ENCODE data around the gene PXMP2.
A peak's percentile ranks its signal among the peaks of the same experiment; 100 is the strongest.
"Not testable (repeated sequence)": the region's sequence is repeated elsewhere in the genome, so short reads cannot be mapped to it uniquely, and the experiment has no call there.

Gene PXMP2

GRCh38 chr12:132694888-132695287 lies 7.5 kb downstream of the PXMP2 start:
- not testable (repeated sequence) for DNase-seq (ENCODE audit: low read depth in 2 of 2)

GRCh38 chr12:132695431-132695830 lies 8.0 kb downstream of the PXMP2 start:
- no peak for DNase-seq (ENCODE audit: low read depth in 2 of 2)

DNA sequence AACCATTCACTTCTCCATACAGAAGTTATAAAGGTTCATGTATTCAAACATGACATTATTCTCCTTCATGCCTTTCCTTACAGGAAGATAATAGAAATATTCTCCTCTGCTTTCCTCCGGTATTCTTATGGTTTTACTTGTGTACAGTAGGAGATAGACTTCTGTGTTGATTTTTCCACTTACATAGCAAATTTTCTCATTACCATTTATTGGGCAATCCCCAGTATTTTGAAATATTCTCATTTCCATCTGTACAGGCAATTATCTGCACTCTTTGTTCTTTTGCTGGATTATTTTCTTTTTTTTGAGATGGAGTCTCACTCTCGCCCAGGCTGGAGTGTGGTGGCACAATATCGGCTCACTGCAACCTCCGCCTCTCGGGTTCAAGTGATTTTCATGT lies 11.0 kb downstream of the PXMP2 start:
- no peak for DNase-seq (ENCODE audit: low read depth in 2 of 2)

DNA sequence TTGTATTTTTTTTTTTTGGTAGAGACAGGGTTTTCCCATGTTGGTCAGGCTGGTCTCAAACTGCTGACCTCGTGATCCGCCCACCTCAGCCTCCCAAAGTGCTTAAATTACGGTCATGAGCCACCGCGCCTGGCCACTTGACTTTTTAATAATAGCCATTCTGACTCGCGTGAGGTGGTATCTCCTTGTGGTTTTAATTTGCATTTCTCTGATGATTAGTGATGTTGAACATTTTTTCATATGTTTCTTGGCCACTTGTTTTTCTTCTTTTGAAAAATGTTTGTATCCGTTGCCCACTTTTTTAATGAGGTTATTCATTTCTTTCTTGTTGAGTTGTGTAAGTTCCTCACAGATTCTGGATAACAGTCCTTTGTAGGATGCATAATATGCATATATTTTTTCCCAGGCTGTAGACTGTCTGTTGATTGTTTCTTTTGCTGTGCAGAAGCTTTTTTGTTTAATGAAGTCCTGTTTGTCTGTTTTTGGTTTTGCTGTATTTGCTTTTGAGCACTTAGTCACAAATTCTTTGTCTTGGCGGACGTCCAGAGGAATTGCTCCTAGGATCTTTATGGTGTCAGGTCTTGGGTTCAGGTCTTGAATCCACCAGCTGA lies 12.9 kb downstream of the PXMP2 start:
- DNase-seq (ENCODE audit: low read depth in 2 of 2): no peak

- DNase-seq (ENCODE audit: low read depth in 2 of 2): no peak
These were observed 15.3 kb downstream of the PXMP2 start for GRCh38 chr12:132702640-132703039.

DNA sequence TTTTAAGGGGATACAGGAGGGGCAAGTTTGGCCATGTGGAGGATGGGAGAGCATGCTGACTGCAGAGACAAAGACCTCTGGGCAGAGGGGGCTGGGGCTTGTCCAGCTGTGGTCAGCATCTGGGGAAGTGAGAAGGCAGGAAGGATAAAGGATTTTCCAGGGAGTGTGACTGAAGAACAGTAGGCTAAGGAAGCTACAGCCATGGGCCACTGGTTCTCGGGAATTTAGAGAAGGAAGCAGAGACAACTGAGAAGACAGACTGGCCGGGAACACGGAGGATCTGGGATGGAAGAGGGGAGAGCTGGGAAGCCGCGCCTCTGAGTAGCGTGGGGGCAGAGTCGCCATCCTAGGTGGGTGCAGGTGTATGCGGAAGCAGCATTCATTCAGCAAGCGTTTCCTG lies 16.3 kb downstream of the PXMP2 start:
- DNase-seq (ENCODE audit: low read depth in 2 of 2): no peak

GRCh38 chr12:132707241-132707640 lies 19.9 kb downstream of the PXMP2 start:
- DNase-seq (ENCODE audit: low read depth in 2 of 2): no peak

DNA sequence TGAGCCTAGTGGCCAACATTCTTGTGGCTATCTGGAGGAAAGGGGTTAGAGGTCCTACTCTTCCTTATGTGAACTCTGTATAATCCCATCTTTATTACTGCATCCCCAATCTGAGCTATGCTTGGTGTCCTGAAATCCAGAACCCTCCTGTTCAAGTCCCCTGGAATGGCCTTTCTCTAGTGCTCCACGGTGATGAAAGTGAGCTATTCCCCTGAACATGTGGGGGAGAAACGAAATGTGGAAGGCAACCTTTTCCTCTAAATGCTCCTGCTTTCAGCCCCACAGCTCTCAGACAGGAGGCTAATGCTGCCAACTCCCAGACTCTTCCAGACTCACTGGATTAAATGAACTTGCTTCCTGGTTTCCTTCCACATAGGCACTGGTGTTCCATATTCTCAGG lies 20.8 kb downstream of the PXMP2 start:
- no peak for DNase-seq (ENCODE audit: low read depth in 2 of 2)

DNA sequence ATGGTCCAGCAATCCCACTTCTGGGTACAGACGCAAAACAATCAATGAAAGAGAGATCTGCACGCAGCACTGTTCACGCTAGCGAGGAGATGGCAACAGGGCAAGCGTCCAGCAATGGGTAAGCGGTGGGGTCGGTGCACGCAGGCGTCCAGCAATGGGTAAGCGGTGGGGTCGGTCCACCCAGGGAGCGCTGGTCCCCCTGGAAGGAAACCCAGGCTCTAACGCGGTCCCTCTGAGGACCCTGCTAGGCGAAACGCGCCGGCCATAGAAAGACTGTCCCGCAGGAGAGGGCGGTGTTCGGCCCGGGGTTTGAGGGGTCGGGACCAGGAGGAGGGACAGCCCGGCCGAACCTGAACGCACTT lies 22.6 kb downstream of the PXMP2 start:
- no peak for DNase-seq (ENCODE audit: low read depth in 2 of 2)

DNA sequence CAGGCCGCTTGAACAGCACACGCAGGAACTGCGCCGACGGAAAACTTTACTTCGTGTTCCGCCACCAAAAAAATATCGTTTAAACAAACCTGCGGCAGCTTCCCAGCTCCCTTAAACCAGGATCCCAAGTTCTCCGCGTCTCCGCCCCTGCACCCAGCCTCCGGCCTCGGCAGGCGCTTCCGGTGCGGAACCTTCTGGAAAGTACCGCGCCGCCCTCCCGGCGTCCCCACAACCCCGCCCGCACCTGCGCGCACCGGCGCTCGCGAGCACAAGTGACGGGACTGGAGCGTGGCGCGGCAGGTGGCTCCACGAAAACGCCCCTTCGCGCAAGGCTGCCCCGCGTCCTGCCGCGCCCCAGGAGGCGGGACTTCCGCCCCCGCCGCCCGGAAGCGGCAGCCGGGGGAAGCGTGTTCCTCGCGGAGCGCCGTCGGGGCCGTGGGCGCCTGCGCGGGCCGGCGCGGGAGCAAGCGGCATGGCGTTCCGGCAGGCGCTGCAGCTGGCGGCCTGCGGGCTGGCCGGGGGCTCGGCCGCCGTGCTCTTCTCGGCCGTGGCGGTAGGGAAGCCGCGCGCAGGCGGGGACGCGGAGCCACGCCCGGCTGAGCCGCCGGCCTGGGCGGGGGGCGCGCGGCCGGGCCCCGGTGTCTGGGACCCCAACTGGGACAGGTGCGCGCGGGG lies 23.2 kb downstream of the PXMP2 start, which contains the start of gene PGAM5:
Gene PGAM5, plus strand, starts transcription at position 438 of the 675 bp plus-strand sequence. Its CDS starts 35 bp downstream, at position 473.
- DNase-seq (ENCODE audit: low read depth in 2 of 2): peak; percentile 82 to 83

GRCh38 chr12:132711080-132711843 lies 23.9 kb downstream of the PXMP2 start:
- no peak for DNase-seq (ENCODE audit: low read depth in 2 of 2)

- DNase-seq (ENCODE audit: low read depth in 2 of 2): no peak
These were observed 25.7 kb downstream of the PXMP2 start for GRCh38 chr12:132713123-132713522.

GRCh38 chr12:132715874-132716273 lies 28.5 kb downstream of the PXMP2 start:
- no peak for DNase-seq (ENCODE audit: low read depth in 2 of 2)

- DNase-seq (ENCODE audit: low read depth in 2 of 2): no peak
These were observed 29.0 kb downstream of the PXMP2 start for GRCh38 chr12:132716356-132716755.

DNA sequence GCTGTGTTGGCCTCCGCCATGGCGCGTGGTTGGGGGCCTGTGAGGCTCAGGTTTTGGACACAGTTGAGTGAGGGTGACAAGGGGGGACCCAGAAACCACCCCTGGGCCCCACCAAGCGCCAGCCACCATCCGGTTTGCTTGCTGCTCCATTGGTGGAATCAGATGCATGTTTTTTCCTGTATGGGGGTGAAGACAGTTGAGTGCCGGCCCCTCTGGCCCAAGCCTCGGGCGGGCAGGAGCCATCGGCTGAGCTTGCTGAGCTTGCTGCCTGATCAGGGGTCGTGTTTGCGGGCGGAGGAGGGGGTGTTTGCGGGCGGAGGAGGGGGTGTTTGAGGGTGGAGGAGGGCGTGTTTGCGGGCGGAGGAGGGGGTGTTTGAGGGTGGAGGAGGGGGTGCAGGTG lies 29.6 kb downstream of the PXMP2 start:
- DNase-seq (ENCODE audit: low read depth in 2 of 2): no peak

- no peak for DNase-seq (ENCODE audit: low read depth in 2 of 2)
These were observed 30.4 kb downstream of the PXMP2 start for GRCh38 chr12:132717531-132718387.

- no peak for DNase-seq (ENCODE audit: low read depth in 2 of 2)
These were observed 31.3 kb downstream of the PXMP2 start for GRCh38 chr12:132718644-132719043.

- no peak for DNase-seq (ENCODE audit: low read depth in 2 of 2)
These were observed 32.0 kb downstream of the PXMP2 start for GRCh38 chr12:132719141-132719953.

DNA sequence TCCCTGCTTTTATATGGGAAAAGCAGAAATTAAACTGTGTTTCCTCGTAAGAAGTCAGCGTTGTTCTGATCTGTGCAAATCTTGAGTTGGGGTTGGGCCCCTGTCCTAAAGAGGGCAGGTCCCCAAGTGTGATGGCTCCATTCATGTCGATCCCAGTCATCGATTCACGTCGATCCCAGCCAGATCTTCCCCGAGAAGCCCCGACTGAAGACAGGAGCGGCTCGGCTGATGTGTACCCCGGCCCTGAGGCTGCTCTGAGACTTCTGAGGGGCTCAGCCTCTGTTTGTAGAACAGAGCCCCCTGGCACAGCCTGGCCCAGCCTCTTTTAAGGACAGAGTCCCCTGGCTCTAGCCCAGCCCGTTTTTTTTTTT lies 32.6 kb downstream of the PXMP2 start:
- no peak for DNase-seq (ENCODE audit: low read depth in 2 of 2)

DNA sequence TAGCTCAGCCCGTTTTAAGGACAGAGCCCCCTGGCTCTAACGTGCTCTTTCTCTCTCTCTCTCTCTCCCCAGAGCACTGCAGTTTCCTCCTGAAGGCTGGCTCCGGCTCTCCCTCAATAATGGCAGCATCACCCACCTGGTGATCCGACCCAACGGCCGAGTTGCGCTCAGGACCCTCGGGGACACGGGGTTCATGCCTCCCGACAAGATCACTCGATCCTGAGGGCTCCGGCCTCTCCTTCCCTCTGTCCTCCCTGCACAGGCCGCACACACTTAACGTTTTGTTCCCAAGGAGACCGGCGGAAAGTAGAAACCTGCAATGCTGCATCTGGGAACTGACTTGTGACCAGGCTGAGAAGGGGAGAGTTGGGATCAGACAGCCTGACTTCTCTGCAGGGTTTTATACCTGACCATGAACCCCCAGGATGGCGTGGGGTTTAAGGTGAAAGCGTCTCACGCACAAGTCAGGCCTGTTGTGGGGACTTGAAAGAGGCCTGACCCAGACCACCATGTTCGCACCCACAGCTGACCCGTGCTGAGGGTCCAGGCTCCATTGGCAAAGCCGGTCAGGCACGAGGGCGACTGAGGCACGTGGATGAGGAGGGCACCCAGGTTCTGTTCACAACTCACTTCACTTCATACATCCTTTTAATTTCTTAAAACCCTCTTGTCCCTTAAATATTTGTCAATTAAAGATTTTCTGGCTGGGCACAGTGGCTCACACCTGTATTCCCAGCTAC lies 33.4 kb downstream of the PXMP2 start:
- DNase-seq (ENCODE audit: low read depth in 2 of 2): no peak

All from stimulated activated CD4-positive, alpha-beta T cell treated with anti-CD3 and anti-CD28 coated beads, Interleukin-1b, Interleukin-23, amount 100 ng/mL, for 4 hours (primary cell).